GM23338 (cell line): ENCODE results near the gene HIF3A. TPM values are rescaled to one million over a fixed set of nuclear protein-coding genes. Genes with fewer than 3 reads are reported as not detected.

Source experiments
- ATAC-seq: fragments of 200-7000 bp; cut with Tn5 transposase; 3 replicates; pipeline ENCODE4 v1.9.1; 2020
- DNase-seq: peaks from one replicate; pipeline ENCODE4 v3.0.0-alpha.2; 2015; ENCODE audit warnings: low spot score
- H2AFZ ChIP-seq: fragments of 200-600 bp; sonication (generic); 2 replicates; pipeline ENCODE4 v1.8.0; 2016; ENCODE audit warnings: antibody characterized with exemption, mild to moderate bottlenecking, moderate library complexity
- H3F3A ChIP-seq: fragments of 200-600 bp; sonication (generic); replicated peaks from 2 replicates; pipeline ENCODE4 v1.8.0; 2017; ENCODE audit warnings: antibody characterized with exemption, mixed run types, low read depth
- H3K27ac ChIP-seq: fragments of 200-600 bp; sonication (generic); 2 replicates; pipeline ENCODE4 v1.6.1; 2016; ENCODE audit warnings: low read depth
- H3K27me3 ChIP-seq: fragments of 200-600 bp; sonication (generic); 2 replicates; pipeline ENCODE4 v1.8.0; 2016; ENCODE audit warnings: mild to moderate bottlenecking, mixed run types, moderate library complexity; ENCODE audit not compliant: insufficient read depth
- H3K36me3 ChIP-seq: fragments of 200-600 bp; sonication (generic); 2 replicates; pipeline ENCODE4 v1.8.0; 2016; ENCODE audit warnings: mild to moderate bottlenecking; ENCODE audit not compliant: insufficient read depth
- H3K4me1 ChIP-seq: fragments of 200-600 bp; sonication (generic); 2 replicates; pipeline ENCODE4 v1.8.0; 2016; ENCODE audit warnings: mild to moderate bottlenecking, moderate library complexity; ENCODE audit not compliant: insufficient read depth
- H3K4me2 ChIP-seq: fragments of 200-600 bp; sonication (generic); 2 replicates; pipeline ENCODE4 v1.7.1; 2017; ENCODE audit warnings: mixed run types
- H3K4me3 ChIP-seq: fragments of 200-600 bp; sonication (generic); 2 replicates; pipeline ENCODE4 v1.6.1; 2016; ENCODE audit warnings: mixed run types
- H3K79me2 ChIP-seq: fragments of 200-600 bp; sonication (generic); replicated peaks from 2 replicates; pipeline ENCODE4 v1.8.0; 2017; ENCODE audit warnings: mild to moderate bottlenecking; ENCODE audit not compliant: insufficient read depth
- H3K9me2 ChIP-seq: fragments of 200-600 bp; sonication (generic); 2 replicates; pipeline ENCODE4 v1.8.0; 2017; ENCODE audit not compliant: insufficient read depth
- H4K20me1 ChIP-seq: fragments of 200-600 bp; sonication (generic); replicated peaks from 2 replicates; pipeline ENCODE4 v1.8.0; 2017; ENCODE audit warnings: mild to moderate bottlenecking; ENCODE audit not compliant: insufficient read depth
- H3K27ac Mint-ChIP-seq: 2 replicates; pipeline ENCODE4 v1.8.0; 2020; ENCODE audit warnings: inconsistent platforms, mild to moderate bottlenecking, moderate library complexity, mixed read lengths
- H3K27me3 Mint-ChIP-seq: 3 replicates; pipeline ENCODE4 v1.8.0; 2022; ENCODE audit warnings: low read depth, mild to moderate bottlenecking, moderate library complexity, mixed read lengths, inconsistent platforms; ENCODE audit not compliant: insufficient read depth, poor library complexity
- H3K36me3 Mint-ChIP-seq: 3 replicates; pipeline ENCODE4 v1.8.0; 2021; ENCODE audit warnings: low read depth, mild to moderate bottlenecking, inconsistent platforms, moderate library complexity, mixed read lengths
- H3K4me1 Mint-ChIP-seq: 3 replicates; pipeline ENCODE4 v1.8.0; 2020; ENCODE audit warnings: mild to moderate bottlenecking, inconsistent platforms, mixed read lengths
- H3K4me3 Mint-ChIP-seq: 3 replicates; pipeline ENCODE4 v1.8.0; 2021; ENCODE audit warnings: moderate library complexity, mild to moderate bottlenecking, inconsistent platforms, mixed read lengths
- H3K9me3 Mint-ChIP-seq: 3 replicates; pipeline ENCODE4 v1.8.0; 2020; ENCODE audit warnings: moderate library complexity, mild to moderate bottlenecking, inconsistent platforms, mixed read lengths
- CREB1 ChIP-seq: fragments of 250-450 bp; sonication (Bioruptor Pico); IDR thresholded peaks from 2 replicates; pipeline ENCODE4 v1.5.0; 2020; ENCODE audit warnings: low read depth, mild to moderate bottlenecking, moderate library complexity
- CTCF ChIP-seq, 2 experiments: fragments of 200-600 bp in 1 of 2; sonication (generic) in 1 of 2; conservative IDR thresholded peaks; 2 replicates each; pipeline versions ENCODE4 v1.5.1 to v1.6.1; 2016 to 2017; ENCODE audit warnings: antibody characterized with exemption in 2 of 2, low read depth in 2 of 2, mild to moderate bottlenecking in 2 of 2, moderate library complexity in 1 of 2
- EZH2 ChIP-seq: fragments of 200-600 bp; sonication (generic); IDR thresholded peaks from one replicate; pipeline ENCODE4 v1.8.0; 2017; ENCODE audit warnings: antibody characterized with exemption, mild to moderate bottlenecking, low read depth; ENCODE audit not compliant: unreplicated experiment
- NANOG ChIP-seq: IDR thresholded peaks from 2 replicates; pipeline ENCODE4 v1.6.1; 2016; ENCODE audit warnings: antibody characterized with exemption, borderline replicate concordance
- POLR2AphosphoS5 ChIP-seq: IDR thresholded peaks from 2 replicates; pipeline ENCODE4 v1.6.1; 2016; ENCODE audit warnings: antibody characterized with exemption, low read depth
- REST ChIP-seq: IDR thresholded peaks from one replicate; pipeline ENCODE4 v1.6.1; 2018; ENCODE audit warnings: antibody characterized with exemption; ENCODE audit not compliant: unreplicated experiment
- STAT1 ChIP-seq: IDR thresholded peaks from one replicate; pipeline ENCODE4 v1.6.1; 2016; ENCODE audit warnings: antibody characterized with exemption; ENCODE audit not compliant: unreplicated experiment
- ZNF114 ChIP-seq: fragments of 250-450 bp; sonication (Bioruptor Pico); IDR thresholded peaks from 2 replicates; pipeline ENCODE4 v1.5.0; 2020; ENCODE audit warnings: mild to moderate bottlenecking, moderate library complexity
- ZNF331 ChIP-seq: fragments of 250-450 bp; sonication (Bioruptor Pico); IDR thresholded peaks from 2 replicates; pipeline ENCODE4 v1.5.0; 2020; ENCODE audit warnings: low read depth, mild to moderate bottlenecking, moderate library complexity
- polyA plus RNA-seq: library from polyadenylated mRNA; unstranded; fragments of >200 nt; fragmentation: Nextera tagmentation; extraction: Ambion mirVana; gene quantifications from 2 replicates; pipeline ENCODE4 v1.2.1, GENCODE V29; 2016
- total RNA-seq: library from RNA; depleted of rRNA; stranded (reverse); fragments of >200 nt; shearing (Covaris generic); gene quantifications from 2 replicates; pipeline ENCODE4 v1.2.3, GENCODE V29; 2014
- TF ChIP-seq, protein P1 (sequence below): IDR thresholded peaks from 2 replicates; pipeline ENCODE4 v1.6.1; 2016; ENCODE audit warnings: antibody characterized with exemption

Gene HIF3A
- total and polyA plus RNA-seq, 2 experiments from 2014 or later, result 20.4 to 70.5 TPM

- H3K4me3 ChIP-seq, result peak within 1 kb of the TSS; percentile 100
- Mint-ChIP-seq H3K9me3 (peaks cover 3% of the 10 kb centered on the region; the same call in 1 of the 3 replicates), H3K4me3 (peak within 1 kb of the TSS; percentile 95), H3K4me1 (peaks cover 44% of the 10 kb centered on the region), H3K36me3 (peaks cover 19% of the 10 kb centered on the region), H3K27ac (peak within 1 kb of the TSS; percentile 97), H3K27me3 (peaks cover 14% of the 10 kb centered on the region)
- peaks cover 11% of the 10 kb centered on the region for H4K20me1 ChIP-seq
- ATAC-seq, result peak; percentile 86
- no peaks in the 10 kb centered on the region for H3K9me2 ChIP-seq
- TF ChIP-seq ZNF331 (CRISPR knock-in tag), result no peak
- TF ChIP-seq REST, result no peak
- TF ChIP-seq POLR2AphosphoS5, result peak; percentile 86
- TF ChIP-seq CTCF (conservative IDR thresholded peaks at IDR 0.05; ENCODE audit: low read depth in 2 of 2), result peak; percentile 96 to 97
- TF ChIP-seq, protein P1, sequence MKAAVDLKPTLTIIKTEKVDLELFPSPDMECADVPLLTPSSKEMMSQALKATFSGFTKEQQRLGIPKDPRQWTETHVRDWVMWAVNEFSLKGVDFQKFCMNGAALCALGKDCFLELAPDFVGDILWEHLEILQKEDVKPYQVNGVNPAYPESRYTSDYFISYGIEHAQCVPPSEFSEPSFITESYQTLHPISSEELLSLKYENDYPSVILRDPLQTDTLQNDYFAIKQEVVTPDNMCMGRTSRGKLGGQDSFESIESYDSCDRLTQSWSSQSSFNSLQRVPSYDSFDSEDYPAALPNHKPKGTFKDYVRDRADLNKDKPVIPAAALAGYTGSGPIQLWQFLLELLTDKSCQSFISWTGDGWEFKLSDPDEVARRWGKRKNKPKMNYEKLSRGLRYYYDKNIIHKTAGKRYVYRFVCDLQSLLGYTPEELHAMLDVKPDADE, result no peak
- TF ChIP-seq EZH2, result no peak
- no peak for TF ChIP-seq STAT1
- TF ChIP-seq CREB1 (CRISPR knock-in tag), result peak; percentile 52; the same call in 1 of the 2 replicates
- TF ChIP-seq ZNF114, result no peak
- TF ChIP-seq NANOG, result no peak
- H3K79me2 ChIP-seq, result peaks cover 47% of the 10 kb centered on the region
- peak within 1 kb of the TSS; percentile 93 for H3K4me2 ChIP-seq
- peaks cover 26% of the 10 kb centered on the region for H3K4me1 ChIP-seq
- DNase-seq, result peak; percentile 97
- no peaks in the 10 kb centered on the region for H3F3A ChIP-seq
- H3K36me3 ChIP-seq, result no peaks in the 10 kb centered on the region
- H3K27me3 ChIP-seq, result peaks cover 3% of the 10 kb centered on the region; the same call in 1 of the 2 replicates
- peak within 1 kb of the TSS; percentile 93 for H3K27ac ChIP-seq
- H2AFZ ChIP-seq, result peak within 1 kb of the TSS; percentile 98
Observed at GRCh38 chr19:46346821-46347571, 50.2 kb downstream of the HIF3A start, which contains the start of gene PPP5C. PPP5C (plus strand) TSS chr19:46347087; CDS start chr19:46347097, 10 bp downstream.
